ENCODE results near the gene CDC42BPB.

The CDC42BPB gene

DNA sequence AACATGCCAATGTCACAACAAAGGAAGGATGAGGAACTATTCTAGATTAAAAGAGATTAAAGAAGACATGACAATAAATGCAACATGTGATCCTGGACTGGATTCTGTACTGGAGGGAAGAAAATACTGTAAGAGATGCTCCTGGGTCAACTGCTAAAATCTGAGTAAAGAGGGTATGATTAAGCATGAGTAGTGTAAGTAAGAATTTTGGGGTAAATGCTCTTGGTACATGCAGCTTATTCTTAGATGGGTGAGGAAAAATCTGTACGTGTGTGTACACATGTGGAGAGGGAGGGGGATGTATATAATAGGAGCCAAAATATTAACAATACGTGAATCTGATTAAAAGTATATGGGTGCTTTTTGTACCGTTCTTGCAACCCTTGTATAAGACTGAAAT is 66.0 kb downstream of the CDC42BPB start:
- Histone ChIP-seq H3K27me3 (ENCODE audit: control insufficient read depth, insufficient read depth, low read length) (no peaks in the 10 kb centered on the region), H3K9me3 (ENCODE audit: control insufficient read depth, low read depth, low read length) (peaks cover 8% of the 10 kb centered on the region), H3K36me3 (ENCODE audit: control insufficient read depth, low read depth, low read length) (peaks cover 17% of the 10 kb centered on the region), H3K4me1 (ENCODE audit: control insufficient read depth, low read depth, low read length) (peaks cover 3% of the 10 kb centered on the region), H3K9ac (ENCODE audit: low read length) (no peak overlapping the region), H3K27ac (ENCODE audit: low read length) (no peak overlapping the region), H3K4me3 (ENCODE audit: low read length) (no peak overlapping the region)

DNA sequence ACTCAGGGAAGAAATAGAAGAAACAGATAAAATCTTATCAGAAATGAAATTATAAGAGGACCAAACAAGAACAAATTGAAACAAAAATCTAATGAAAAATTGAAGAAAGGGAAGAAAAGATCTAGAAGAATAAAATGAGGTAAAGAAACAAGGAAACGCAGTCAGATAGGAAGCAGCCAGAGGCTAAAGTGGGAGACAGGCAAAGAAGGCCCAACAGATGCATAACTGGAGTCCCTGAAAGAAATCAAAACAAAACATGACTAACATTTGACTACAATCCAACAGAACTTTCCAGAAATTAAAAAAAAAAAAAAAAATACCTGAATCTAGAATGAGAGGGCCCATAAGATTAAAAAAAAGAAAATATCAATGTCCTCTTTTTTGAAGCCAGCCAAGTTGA is 69.3 kb downstream of the CDC42BPB start:
- H3K4me1 ChIP-seq (ENCODE audit: control insufficient read depth, low read depth, low read length), result peaks cover 3% of the 10 kb centered on the region
- H3K9ac ChIP-seq (ENCODE audit: low read length), result no peak overlapping the region
- no peaks in the 10 kb centered on the region for H3K27me3 ChIP-seq (ENCODE audit: control insufficient read depth, insufficient read depth, low read length)
- H3K4me3 ChIP-seq (ENCODE audit: low read length), result no peak overlapping the region
- H3K36me3 ChIP-seq (ENCODE audit: control insufficient read depth, low read depth, low read length), result peaks cover 26% of the 10 kb centered on the region
- no peak overlapping the region for H3K27ac ChIP-seq (ENCODE audit: low read length)
- peaks cover 8% of the 10 kb centered on the region for H3K9me3 ChIP-seq (ENCODE audit: control insufficient read depth, low read depth, low read length)

DNA sequence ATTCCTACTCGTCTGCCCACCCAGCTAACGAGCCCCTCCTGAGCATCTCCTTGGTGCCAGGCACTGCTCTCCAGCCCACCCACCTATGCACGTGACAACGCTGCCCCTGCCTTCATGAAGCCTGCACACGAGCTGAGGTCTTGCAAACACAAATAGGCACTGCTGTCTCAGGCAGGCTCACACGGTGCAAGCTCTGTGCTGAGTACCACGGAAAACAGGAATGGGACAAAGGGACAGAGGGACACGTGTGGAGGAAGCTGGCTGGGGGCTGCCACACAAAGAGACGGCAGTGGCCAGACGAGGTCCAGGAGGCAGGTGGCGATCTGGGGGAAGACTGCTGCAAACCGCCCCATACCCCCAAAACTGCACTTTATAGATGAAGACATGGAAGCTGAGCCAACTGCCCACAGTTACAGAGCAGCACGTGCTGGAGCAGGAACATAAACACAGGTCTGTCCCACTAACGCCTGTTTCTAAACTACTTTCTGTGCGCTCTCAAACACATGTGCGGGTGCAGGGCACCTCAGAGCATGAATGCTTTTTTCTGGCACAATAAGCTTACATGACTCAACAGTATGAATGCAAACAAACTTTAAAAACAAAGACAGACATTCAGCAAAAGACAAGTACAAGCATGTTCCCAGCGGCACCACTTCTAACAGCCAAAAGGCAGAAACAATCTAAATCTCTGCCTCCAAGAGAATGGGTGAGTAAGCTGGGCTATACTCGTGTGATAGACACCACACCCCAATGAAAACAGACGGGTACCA is 70.4 kb downstream of the CDC42BPB start:
- Histone ChIP-seq H3K27ac (ENCODE audit: low read length) (no peak overlapping the region), H3K4me3 (ENCODE audit: low read length) (no peak overlapping the region), H3K4me1 (ENCODE audit: control insufficient read depth, low read depth, low read length) (no peaks in the 10 kb centered on the region), H3K9ac (ENCODE audit: low read length) (no peak overlapping the region), H3K9me3 (ENCODE audit: control insufficient read depth, low read depth, low read length) (peaks cover 8% of the 10 kb centered on the region), H3K27me3 (ENCODE audit: control insufficient read depth, insufficient read depth, low read length) (no peaks in the 10 kb centered on the region), H3K36me3 (ENCODE audit: control insufficient read depth, low read depth, low read length) (peaks cover 23% of the 10 kb centered on the region)

DNA sequence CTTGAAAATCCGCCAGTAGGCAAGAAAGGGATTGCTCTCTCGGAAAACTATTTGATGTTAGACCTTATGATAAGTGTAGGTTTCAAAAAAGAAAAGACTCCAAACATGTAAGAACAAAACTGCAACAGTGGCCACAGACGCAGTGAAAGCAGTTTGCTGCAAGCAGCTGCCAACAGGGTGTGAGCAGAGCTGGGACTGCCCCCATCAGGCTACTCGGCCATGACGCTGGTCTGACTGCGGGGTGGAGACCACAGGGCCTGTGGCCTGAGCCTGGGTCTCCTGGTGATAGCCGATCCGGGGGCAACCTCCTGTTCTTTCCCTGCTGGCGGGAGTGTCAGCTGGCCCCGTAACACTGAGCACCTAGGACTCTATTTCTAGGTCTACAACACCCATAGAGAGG is 71.7 kb downstream of the CDC42BPB start:
- Histone ChIP-seq H3K36me3 (ENCODE audit: control insufficient read depth, low read depth, low read length) (peaks cover 23% of the 10 kb centered on the region), H3K4me1 (ENCODE audit: control insufficient read depth, low read depth, low read length) (no peaks in the 10 kb centered on the region), H3K4me3 (ENCODE audit: low read length) (no peak overlapping the region), H3K9ac (ENCODE audit: low read length) (no peak overlapping the region), H3K27ac (ENCODE audit: low read length) (no peak overlapping the region), H3K9me3 (ENCODE audit: control insufficient read depth, low read depth, low read length) (peaks cover 8% of the 10 kb centered on the region), H3K27me3 (ENCODE audit: control insufficient read depth, insufficient read depth, low read length) (no peaks in the 10 kb centered on the region)

DNA sequence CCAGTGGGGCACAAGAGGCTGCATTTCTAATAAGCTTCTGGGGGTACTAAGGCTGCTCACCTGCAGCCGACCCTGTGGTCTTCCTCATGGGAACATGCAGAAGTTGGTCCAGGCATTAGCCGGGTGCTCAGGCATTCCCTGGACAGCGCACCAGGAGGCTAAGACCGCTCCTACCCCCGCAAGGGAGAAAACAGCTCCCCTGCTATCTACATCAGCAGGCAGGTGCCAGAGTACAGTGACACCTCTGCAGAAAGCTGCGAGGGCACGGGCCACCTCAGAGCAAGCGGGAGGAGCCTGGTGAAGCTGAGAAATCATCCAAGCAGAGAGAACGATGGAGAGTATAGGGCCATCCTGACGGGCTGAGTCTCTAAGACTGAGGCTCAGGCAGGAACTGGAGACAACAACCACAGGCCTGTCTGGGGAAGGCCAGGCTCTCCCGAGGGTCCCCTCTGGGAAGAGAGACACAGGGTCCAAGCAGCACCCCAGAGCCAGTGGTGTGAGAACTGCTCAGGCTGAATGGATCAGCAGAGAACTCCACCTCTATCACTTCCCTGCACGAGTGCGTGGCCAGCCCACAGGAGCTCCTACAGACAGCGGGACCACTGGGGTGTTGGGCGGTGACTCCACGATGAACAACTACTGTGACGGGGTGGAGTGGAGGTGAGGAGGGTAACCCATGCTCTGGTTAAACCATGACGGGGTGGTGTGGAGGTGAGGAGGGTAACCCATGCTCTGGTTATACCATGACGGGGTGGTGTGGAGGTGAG is 72.8 kb downstream of the CDC42BPB start:
- H3K4me3 ChIP-seq (ENCODE audit: low read length), result no peak overlapping the region
- H3K27me3 ChIP-seq (ENCODE audit: control insufficient read depth, insufficient read depth, low read length), result no peaks in the 10 kb centered on the region
- no peaks in the 10 kb centered on the region for H3K4me1 ChIP-seq (ENCODE audit: control insufficient read depth, low read depth, low read length)
- H3K9ac ChIP-seq (ENCODE audit: low read length), result no peak overlapping the region
- H3K36me3 ChIP-seq (ENCODE audit: control insufficient read depth, low read depth, low read length), result peaks cover 32% of the 10 kb centered on the region
- no peak overlapping the region for H3K27ac ChIP-seq (ENCODE audit: low read length)
- peaks cover 8% of the 10 kb centered on the region for H3K9me3 ChIP-seq (ENCODE audit: control insufficient read depth, low read depth, low read length)

DNA sequence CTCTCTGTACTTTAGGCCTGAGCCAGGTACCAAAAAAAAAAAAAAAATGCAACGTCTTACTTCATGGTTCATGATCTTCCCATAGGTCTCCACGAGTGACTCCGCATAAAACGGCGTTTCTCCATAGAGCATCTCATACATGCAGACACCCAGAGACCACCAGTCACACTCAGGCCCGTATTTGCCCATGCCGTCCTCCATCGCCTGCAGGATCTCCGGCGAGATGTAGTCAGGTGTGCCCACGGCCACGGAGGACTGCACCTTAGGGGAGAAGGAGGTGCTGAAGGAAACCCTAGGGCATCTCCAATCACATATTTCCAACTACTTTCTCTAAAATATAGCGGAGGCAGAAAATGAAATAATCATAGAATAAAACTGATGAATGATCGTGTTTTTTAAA is 73.9 kb downstream of the CDC42BPB start:
- H3K4me1 ChIP-seq (ENCODE audit: control insufficient read depth, low read depth, low read length), result no peaks in the 10 kb centered on the region
- no peaks in the 10 kb centered on the region for H3K27me3 ChIP-seq (ENCODE audit: control insufficient read depth, insufficient read depth, low read length)
- no peak overlapping the region for H3K4me3 ChIP-seq (ENCODE audit: low read length)
- no peak overlapping the region for H3K9ac ChIP-seq (ENCODE audit: low read length)
- H3K9me3 ChIP-seq (ENCODE audit: control insufficient read depth, low read depth, low read length), result peaks cover 4% of the 10 kb centered on the region
- H3K27ac ChIP-seq (ENCODE audit: low read length), result no peak overlapping the region
- H3K36me3 ChIP-seq (ENCODE audit: control insufficient read depth, low read depth, low read length), result peaks cover 34% of the 10 kb centered on the region

DNA sequence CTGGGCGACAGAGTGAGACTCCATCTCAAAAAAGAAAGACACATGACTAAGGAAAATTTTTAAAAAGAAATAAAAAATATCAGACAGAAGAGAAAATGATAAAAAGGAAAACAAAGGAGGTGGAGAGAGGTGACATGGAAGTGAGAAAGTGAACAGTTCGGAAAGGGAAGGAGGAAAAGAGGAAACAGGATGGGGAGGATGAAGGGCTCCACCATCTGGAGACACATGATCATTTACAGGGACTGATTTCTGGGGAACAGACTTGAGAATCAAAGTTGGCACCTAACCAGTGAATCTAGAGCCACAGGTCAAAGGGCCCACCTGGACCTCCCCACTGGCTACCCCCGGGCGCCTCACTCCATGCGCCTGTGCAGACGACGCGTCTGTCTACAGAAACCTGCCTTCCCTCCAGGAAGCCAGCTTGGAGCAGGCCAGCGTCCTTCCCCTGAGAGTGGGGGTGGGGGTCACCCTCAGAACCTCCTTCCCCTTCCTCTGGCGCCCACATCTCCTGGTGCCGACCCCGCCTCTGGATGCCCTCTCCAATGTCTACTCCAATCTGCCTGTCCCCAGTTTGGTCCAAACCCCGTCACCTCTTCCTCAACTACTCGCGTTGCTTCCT is 74.4 kb downstream of the CDC42BPB start:
- no peaks in the 10 kb centered on the region for H3K27me3 ChIP-seq (ENCODE audit: control insufficient read depth, insufficient read depth, low read length)
- H3K27ac ChIP-seq (ENCODE audit: low read length), result no peak overlapping the region

DNA sequence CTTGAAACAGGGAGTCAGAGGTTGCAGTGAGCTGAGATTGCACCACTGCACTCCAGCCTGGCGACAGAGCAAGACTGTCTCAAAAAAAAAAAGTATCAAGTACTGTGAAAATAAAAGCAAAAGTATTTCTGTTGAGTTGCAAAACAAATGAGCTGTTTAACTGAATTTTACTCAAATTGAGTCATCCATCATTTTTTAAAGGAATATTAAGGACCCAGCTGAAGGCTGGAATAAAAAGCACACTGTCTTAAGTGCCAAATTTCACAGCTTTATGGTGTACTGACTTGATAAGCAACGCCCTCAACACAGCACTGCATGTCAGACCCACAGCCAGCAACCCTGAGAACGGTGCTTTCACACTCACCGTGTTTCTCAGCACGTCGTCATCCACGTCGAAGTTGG is 76.9 kb downstream of the CDC42BPB start:
- Histone ChIP-seq H3K4me1 (ENCODE audit: control insufficient read depth, low read depth, low read length) (no peaks in the 10 kb centered on the region), H3K9ac (ENCODE audit: low read length) (no peak overlapping the region), H3K9me3 (ENCODE audit: control insufficient read depth, low read depth, low read length) (no peaks in the 10 kb centered on the region), H3K4me3 (ENCODE audit: low read length) (no peak overlapping the region), H3K27me3 (ENCODE audit: control insufficient read depth, insufficient read depth, low read length) (no peaks in the 10 kb centered on the region), H3K27ac (ENCODE audit: low read length) (no peak overlapping the region), H3K36me3 (ENCODE audit: control insufficient read depth, low read depth, low read length) (peaks cover 55% of the 10 kb centered on the region)

More for the DNA sequence above, 74.4 kb downstream of the CDC42BPB start:
- Histone ChIP-seq H3K4me1 (ENCODE audit: control insufficient read depth, low read depth, low read length) (no peaks in the 10 kb centered on the region), H3K9me3 (ENCODE audit: control insufficient read depth, low read depth, low read length) (no peaks in the 10 kb centered on the region), H3K36me3 (ENCODE audit: control insufficient read depth, low read depth, low read length) (peaks cover 36% of the 10 kb centered on the region), H3K4me3 (ENCODE audit: low read length) (no peak overlapping the region), H3K9ac (ENCODE audit: low read length) (no peak overlapping the region)

DNA sequence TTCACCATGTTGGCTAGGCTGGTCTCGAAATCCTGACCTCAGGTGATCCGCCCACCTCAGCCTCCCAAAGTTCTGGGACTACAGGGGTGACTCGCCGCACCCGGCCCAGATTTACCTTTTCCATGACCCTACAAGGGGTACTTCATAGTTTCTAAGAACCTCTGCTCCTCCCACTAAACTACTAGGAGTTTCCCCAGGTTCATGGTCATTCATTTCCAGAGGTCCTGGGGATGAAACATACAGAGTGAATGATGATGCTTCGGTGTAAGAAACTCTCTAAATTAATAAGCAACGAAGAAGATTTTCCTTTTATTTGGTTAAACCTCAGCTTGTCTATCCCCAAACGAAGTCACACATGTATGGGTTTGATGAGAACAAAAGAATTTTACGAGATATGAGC is 77.9 kb downstream of the CDC42BPB start:
- H3K4me1 ChIP-seq (ENCODE audit: control insufficient read depth, low read depth, low read length), result no peaks in the 10 kb centered on the region
- H3K9me3 ChIP-seq (ENCODE audit: control insufficient read depth, low read depth, low read length), result no peaks in the 10 kb centered on the region
- H3K4me3 ChIP-seq (ENCODE audit: low read length), result no peak overlapping the region
- no peak overlapping the region for H3K27ac ChIP-seq (ENCODE audit: low read length)
- no peak overlapping the region for H3K9ac ChIP-seq (ENCODE audit: low read length)
- H3K27me3 ChIP-seq (ENCODE audit: control insufficient read depth, insufficient read depth, low read length), result no peaks in the 10 kb centered on the region
- H3K36me3 ChIP-seq (ENCODE audit: control insufficient read depth, low read depth, low read length), result peaks cover 50% of the 10 kb centered on the region

DNA sequence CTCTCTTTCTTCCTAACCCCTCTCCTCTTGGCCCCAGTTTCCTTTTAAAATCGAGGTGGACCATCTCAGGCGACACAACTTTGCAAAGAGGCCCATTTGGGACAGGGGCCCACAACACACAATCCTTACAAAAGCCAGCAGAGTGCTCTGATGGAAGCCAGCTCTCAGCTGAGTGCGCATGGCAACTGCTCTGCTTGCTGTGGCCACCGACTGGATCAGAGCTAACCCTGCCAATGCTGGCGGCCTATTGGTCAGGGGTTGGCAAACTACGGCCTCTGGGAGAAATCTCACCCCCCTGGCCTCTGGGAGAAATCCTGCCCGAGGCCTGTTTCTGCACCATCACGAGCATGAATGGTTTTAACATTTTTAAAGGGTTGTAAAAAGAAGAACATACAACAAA is 79.9 kb downstream of the CDC42BPB start:
- no peaks in the 10 kb centered on the region for H3K4me1 ChIP-seq (ENCODE audit: control insufficient read depth, low read depth, low read length)
- no peak overlapping the region for H3K9ac ChIP-seq (ENCODE audit: low read length)
- peaks cover 63% of the 10 kb centered on the region for H3K36me3 ChIP-seq (ENCODE audit: control insufficient read depth, low read depth, low read length)
- no peaks in the 10 kb centered on the region for H3K9me3 ChIP-seq (ENCODE audit: control insufficient read depth, low read depth, low read length)
- no peaks in the 10 kb centered on the region for H3K27me3 ChIP-seq (ENCODE audit: control insufficient read depth, insufficient read depth, low read length)
- no peak overlapping the region for H3K4me3 ChIP-seq (ENCODE audit: low read length)
- H3K27ac ChIP-seq (ENCODE audit: low read length), result no peak overlapping the region

DNA sequence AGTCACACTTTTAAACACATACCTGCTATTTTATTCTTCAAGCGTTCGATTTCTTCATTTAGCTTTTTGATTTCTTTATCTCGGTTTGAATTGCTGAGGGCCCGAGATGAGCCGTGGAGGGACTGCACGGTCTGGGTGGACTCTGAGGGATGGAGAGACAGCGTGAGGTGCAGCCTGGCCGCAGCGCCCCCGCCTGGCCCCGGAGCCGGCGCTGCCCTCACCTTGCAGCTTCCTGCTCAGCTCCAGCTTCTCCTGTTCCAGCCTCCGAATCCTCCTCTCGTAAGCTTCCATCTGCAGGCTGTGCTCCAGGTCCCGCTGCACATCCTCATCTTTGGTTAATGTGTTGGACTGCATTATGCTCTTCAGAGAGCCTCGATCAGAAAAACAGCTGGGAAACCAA is 81.7 kb downstream of the CDC42BPB start:
- Histone ChIP-seq H3K9ac (ENCODE audit: low read length) (no peak overlapping the region), H3K4me1 (ENCODE audit: control insufficient read depth, low read depth, low read length) (no peaks in the 10 kb centered on the region), H3K4me3 (ENCODE audit: low read length) (no peak overlapping the region), H3K36me3 (ENCODE audit: control insufficient read depth, low read depth, low read length) (peaks cover 75% of the 10 kb centered on the region), H3K9me3 (ENCODE audit: control insufficient read depth, low read depth, low read length) (no peaks in the 10 kb centered on the region), H3K27me3 (ENCODE audit: control insufficient read depth, insufficient read depth, low read length) (no peaks in the 10 kb centered on the region), H3K27ac (ENCODE audit: low read length) (no peak overlapping the region)
